Muscle layer of colon (tissue), 2 donors: Measurements from ENCODE around the gene PRR7.

Experiments
- H3K27ac ChIP-seq: one replicate; pipeline ENCODE4 v1.7.0; 2013; ENCODE audit warnings: low read depth, mild to moderate bottlenecking, low read length, moderate library complexity
- H3K27me3 ChIP-seq, 2 donors: one replicate each; pipeline ENCODE4 v1.7.0; 2013; ENCODE audit warnings: low read length in 2 of 2, mild to moderate bottlenecking in 2 of 2; ENCODE audit not compliant: insufficient read depth in 2 of 2, control insufficient read depth in 1 of 2
- H3K36me3 ChIP-seq: one replicate; pipeline ENCODE4 v1.7.0; 2013; ENCODE audit warnings: mild to moderate bottlenecking, low read length; ENCODE audit not compliant: insufficient read depth
- H3K4me1 ChIP-seq: one replicate; pipeline ENCODE4 v1.7.0; 2013; ENCODE audit warnings: mild to moderate bottlenecking, low read length; ENCODE audit not compliant: insufficient read depth
- H3K4me3 ChIP-seq, 2 donors: one replicate each; pipeline ENCODE4 v1.7.0; 2013; ENCODE audit warnings: low read length in 2 of 2, low read depth in 1 of 2, mild to moderate bottlenecking in 1 of 2, moderate library complexity in 1 of 2
- H3K9ac ChIP-seq: one replicate; pipeline ENCODE4 v1.7.0; 2013; ENCODE audit warnings: low read length
- H3K9me3 ChIP-seq: one replicate; pipeline ENCODE4 v1.7.0; 2013; ENCODE audit warnings: mild to moderate bottlenecking, low read length
- donor health status: abdominal sarcoma.
- donor health status: Adenocarcinoma of cecum.

Gene PRR7

DNA sequence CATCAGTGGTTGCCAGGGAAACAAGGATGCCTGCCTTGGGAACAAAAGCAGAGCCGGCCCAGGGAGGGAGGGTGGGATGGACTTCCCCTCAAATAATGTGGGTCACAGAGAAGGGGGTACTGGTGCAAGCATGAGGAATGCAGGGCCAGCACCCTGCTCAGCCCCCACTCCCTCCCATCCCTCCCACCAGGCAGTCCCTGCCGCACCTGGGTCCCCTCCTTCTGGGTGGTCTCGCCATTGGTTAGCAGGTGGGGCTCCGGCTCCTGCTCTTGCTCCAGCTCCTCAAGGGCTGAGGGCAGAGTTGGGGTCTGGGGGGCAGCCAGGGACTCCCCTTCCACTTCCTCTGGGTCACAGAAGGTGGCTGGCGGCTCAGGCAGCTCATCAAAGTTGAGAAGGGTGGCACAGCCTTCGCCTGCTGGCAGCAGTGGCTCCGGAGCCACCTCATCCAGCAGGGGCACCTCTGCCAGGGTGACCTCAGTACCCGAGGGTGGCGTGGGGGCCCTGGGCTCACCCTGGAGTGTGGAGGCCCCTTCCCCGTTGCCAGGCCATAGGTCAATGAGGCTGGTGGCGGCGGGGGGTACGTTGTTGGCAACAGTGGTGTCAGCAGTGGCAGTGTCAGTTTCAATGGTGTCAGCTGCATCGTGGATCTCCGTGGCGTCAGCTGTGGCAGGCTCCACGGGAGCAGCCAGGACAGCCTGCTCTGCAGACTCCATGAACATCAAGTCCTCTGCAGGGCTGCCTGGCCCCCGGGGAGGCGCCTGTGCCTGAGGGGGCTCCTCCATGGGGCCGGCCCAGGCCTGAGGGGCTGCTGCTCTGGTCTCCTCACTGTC is 11.5 kb downstream of the PRR7 start:
- H3K27ac ChIP-seq: no peak overlapping the region

DNA sequence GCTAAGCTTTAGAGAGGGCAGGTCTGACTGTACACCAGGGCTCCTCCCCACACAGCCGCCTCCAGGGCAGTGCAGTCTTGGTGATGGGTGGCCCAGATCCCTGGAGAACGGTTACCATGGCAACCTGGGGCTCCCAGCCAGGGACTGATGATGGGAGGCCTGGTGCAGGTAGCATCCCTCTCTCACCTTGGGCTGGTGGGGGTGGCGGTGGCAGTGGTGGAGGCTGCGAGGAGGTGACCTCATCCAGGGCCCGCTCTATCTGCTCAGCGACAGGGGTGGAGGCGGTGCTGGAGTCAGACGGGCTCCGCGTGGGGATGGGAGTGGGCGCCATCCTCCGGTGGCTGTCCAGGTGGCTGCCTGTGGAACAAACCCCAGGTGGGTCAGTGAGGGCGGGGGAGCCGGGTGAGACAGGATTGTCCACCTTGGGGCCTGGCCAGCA is 12.3 kb downstream of the PRR7 start:
- Histone ChIP-seq H3K4me3 (no peak overlapping the region), H3K9me3 (no peaks in the 10 kb centered on the region), H3K27ac (no peak overlapping the region), H3K9ac (no peak overlapping the region), H3K4me1 (peaks cover 14% of the 10 kb centered on the region), H3K36me3 (peaks cover 24% of the 10 kb centered on the region), H3K27me3 (no peaks in the 10 kb centered on the region)

More for the DNA sequence above, 11.5 kb downstream of the PRR7 start:
- no peak overlapping the region for H3K4me3 ChIP-seq
- no peaks in the 10 kb centered on the region for H3K9me3 ChIP-seq
- H3K27me3 ChIP-seq: peaks cover 2 to 5% of the 10 kb centered on the region in 2 donors
- H3K36me3 ChIP-seq: peaks cover 24% of the 10 kb centered on the region
- H3K9ac ChIP-seq: no peak overlapping the region
- H3K4me1 ChIP-seq: peaks cover 18% of the 10 kb centered on the region

DNA sequence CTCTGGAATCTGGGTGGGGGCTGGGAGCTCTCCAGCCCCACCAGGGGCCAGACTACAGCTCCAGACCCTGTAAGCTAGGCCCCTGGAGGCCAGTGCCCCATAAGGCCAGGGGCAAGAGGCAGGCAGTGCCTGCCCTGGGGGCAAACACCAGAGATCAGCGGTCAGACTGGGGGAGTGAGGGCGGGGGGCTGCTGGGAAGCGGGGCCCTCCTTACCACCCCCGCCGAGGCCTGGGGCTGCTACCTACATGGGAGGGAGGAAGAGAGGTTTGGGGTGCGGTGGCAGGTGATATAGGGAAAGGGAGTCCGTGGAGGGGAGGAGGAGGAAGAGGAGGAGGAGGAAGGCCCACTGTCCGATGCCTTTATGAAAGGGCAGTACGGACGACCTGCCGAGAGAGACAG is 12.7 kb downstream of the PRR7 start:
- Histone ChIP-seq H3K9me3 (no peaks in the 10 kb centered on the region), H3K27me3 (no peaks in the 10 kb centered on the region), H3K27ac (no peak overlapping the region), H3K36me3 (peaks cover 24% of the 10 kb centered on the region), H3K4me3 (no peak overlapping the region), H3K9ac (no peak overlapping the region), H3K4me1 (peaks cover 11% of the 10 kb centered on the region)

DNA sequence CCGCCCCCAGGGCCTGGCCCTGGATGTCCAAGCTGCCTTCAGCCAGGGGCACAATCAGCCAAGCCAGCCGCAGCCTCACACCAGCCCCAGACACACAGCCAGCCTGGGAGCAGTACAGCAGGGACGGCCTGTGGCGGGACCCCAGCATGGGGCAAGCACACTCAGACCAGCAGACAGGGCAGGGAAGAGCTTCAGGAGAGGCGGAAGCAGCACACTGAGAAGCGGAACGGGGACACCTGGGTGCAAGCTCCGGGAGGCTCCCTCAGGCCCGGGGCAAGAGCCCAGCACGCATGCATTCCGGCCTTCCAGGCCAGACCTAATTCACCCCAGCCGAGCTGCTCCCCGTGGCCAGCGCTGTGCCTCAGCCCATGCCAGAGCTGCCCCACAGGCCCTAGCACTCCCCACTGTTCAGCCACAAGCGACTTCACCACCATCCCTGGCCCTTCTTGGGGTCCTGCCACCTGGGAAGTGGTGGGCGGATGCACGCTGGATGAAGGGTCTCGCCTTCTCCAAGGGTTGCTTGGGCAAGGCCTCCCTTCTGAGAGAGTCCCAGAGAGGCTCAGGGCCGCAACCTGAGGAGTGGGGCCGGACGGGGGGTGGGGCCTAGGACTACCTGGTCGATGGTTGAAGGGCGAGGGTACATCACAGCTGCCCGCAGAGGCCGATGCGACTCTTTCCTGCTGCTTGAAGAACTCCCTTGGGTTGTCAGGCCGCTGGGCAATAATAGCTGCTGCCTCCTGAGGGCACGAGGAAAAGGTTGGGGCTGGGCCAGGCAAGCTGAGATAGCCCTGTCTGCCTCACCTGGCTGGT is 13.4 kb downstream of the PRR7 start:
- Histone ChIP-seq H3K9ac (no peak overlapping the region), H3K9me3 (no peaks in the 10 kb centered on the region), H3K27me3 (no peaks in the 10 kb centered on the region), H3K4me3 (no peak overlapping the region), H3K4me1 (peaks cover 11% of the 10 kb centered on the region), H3K36me3 (peaks cover 24% of the 10 kb centered on the region), H3K27ac (no peak overlapping the region)

DNA sequence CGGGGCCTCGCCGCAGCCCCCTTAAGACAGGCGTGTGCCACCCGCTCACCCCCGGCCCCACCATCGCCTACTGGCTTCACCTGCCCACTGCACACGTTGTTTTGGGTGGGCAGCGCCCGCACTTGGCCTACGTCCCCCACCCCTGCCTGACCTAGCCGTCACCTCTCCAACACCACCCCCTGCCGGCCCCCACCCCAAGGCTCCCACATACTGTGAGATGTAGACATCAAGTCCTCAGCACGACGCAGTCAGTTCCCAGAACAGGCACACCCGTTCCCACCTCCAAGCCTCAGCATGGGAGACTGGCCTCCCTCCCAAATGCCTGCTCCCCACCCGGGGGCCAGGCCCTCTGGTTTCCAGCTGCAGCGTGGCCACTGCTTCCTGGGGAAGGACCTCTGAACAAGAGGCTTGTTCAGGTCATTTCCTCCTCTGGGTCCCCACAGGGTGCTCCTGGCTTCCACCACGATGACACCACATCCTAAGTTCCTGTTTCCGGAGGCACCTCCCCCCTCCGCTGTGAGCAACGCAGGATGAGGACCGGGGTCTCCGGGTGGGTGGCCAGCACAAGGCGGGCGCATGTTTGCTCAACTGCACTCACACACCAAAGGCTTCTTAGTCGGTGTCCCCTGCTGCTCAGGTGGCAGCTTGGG is 15.5 kb downstream of the PRR7 start:
- Histone ChIP-seq H3K4me3 (no peak overlapping the region), H3K9me3 (no peaks in the 10 kb centered on the region), H3K4me1 (peaks cover 4% of the 10 kb centered on the region), H3K9ac (no peak overlapping the region), H3K27me3 (no peaks in the 10 kb centered on the region), H3K27ac (no peak overlapping the region), H3K36me3 (peaks cover 42% of the 10 kb centered on the region)

DNA sequence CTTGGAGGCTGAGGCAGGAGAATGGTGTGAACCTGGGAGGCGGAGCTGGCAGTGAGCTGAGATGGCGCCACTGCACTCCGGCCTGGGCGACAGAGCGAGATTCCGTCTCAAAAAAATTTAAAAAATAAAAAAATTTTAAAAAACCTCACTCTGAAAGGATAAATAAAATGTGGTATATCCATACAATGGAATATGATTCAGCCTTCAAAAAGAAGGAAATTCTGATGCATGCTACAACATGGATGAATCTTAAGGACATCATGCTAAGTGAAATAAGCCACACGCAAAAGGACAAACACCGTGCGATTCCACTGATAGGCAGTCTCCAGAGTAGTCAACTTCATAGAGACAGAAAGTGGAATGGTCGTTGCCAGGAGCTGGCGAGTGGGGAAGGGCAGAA is 18.4 kb downstream of the PRR7 start:
- Histone ChIP-seq H3K27ac (no peak overlapping the region), H3K27me3 (no peaks in the 10 kb centered on the region), H3K9ac (no peak overlapping the region), H3K4me1 (peaks cover 2% of the 10 kb centered on the region), H3K9me3 (no peaks in the 10 kb centered on the region), H3K36me3 (peaks cover 26% of the 10 kb centered on the region), H3K4me3 (no peak overlapping the region)

DNA sequence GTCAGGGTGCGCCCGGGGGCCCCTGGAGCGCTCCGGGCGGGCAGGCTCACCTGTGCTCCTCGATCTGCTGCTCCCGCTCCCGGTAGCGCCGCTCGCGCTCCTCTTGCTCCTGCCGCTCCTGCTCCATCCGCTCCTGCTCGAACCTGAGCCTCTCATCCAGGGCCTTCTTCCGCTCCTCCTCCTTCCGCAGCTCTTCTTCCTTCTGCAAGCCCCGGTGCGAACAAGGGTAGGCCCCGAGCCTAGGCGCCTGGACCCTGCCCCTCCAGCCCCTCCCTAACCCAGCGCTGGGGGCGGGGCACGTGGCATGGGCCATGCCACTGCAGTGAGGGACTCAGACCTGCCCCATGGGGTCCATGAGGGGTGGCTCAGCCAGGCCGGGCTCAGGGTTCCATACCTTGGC is 20.2 kb downstream of the PRR7 start:
- no peaks in the 10 kb centered on the region for H3K9me3 ChIP-seq
- H3K36me3 ChIP-seq: peaks cover 22% of the 10 kb centered on the region
- no peaks in the 10 kb centered on the region for H3K27me3 ChIP-seq
- no peak overlapping the region for H3K9ac ChIP-seq
- H3K27ac ChIP-seq: no peak overlapping the region
- no peak overlapping the region for H3K4me3 ChIP-seq
- H3K4me1 ChIP-seq: peaks cover 20% of the 10 kb centered on the region

DNA sequence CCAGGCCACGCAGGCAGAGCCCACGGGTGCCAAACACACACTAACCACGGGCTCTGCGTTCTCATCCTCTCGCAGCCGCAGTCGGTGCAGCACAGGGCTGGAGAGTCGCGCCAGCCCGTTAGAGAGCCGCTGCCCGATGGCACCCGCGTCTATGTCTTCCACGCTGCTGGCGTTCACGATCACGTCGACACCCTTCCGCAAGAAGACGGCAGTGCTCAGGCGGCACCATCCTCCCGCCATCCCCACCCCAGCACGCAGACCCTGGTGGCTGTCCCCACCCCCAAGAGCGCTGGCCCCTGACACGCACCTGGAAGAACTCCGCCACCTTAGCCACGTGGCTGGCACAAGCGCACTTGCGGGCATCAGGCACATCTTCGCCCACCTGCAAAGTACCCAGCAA is 20.8 kb downstream of the PRR7 start:
- H3K27ac ChIP-seq: no peak overlapping the region
- H3K4me3 ChIP-seq: no peak overlapping the region
- no peaks in the 10 kb centered on the region for H3K27me3 ChIP-seq
- no peaks in the 10 kb centered on the region for H3K9me3 ChIP-seq
- peaks cover 24% of the 10 kb centered on the region for H3K4me1 ChIP-seq
- no peak overlapping the region for H3K9ac ChIP-seq
- peaks cover 22% of the 10 kb centered on the region for H3K36me3 ChIP-seq

DNA sequence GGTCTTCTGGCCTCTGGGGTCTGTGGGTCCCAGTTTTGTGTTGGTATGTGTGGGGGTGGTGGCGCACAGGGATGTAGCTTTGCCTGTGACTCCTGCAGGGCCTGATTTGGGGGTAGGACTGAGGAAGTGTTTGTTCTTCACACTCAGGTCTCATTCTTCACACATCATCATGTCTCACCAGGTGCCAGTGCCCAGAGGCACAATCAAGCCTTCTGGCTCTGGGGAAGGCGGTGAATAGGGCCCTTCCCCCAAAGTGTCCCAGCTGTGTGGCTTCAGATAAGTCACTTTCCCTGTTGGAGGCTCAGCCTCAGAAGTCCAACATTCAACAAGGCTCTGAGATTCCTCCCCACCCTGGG is 21.7 kb downstream of the PRR7 start:
- no peak overlapping the region for H3K4me3 ChIP-seq
- H3K9ac ChIP-seq: no peak overlapping the region
- H3K27ac ChIP-seq: peak overlapping the region; percentile 32
- peaks cover 22% of the 10 kb centered on the region for H3K36me3 ChIP-seq
- H3K27me3 ChIP-seq: no peaks in the 10 kb centered on the region
- H3K4me1 ChIP-seq: peaks cover 24% of the 10 kb centered on the region
- H3K9me3 ChIP-seq: no peaks in the 10 kb centered on the region

DNA sequence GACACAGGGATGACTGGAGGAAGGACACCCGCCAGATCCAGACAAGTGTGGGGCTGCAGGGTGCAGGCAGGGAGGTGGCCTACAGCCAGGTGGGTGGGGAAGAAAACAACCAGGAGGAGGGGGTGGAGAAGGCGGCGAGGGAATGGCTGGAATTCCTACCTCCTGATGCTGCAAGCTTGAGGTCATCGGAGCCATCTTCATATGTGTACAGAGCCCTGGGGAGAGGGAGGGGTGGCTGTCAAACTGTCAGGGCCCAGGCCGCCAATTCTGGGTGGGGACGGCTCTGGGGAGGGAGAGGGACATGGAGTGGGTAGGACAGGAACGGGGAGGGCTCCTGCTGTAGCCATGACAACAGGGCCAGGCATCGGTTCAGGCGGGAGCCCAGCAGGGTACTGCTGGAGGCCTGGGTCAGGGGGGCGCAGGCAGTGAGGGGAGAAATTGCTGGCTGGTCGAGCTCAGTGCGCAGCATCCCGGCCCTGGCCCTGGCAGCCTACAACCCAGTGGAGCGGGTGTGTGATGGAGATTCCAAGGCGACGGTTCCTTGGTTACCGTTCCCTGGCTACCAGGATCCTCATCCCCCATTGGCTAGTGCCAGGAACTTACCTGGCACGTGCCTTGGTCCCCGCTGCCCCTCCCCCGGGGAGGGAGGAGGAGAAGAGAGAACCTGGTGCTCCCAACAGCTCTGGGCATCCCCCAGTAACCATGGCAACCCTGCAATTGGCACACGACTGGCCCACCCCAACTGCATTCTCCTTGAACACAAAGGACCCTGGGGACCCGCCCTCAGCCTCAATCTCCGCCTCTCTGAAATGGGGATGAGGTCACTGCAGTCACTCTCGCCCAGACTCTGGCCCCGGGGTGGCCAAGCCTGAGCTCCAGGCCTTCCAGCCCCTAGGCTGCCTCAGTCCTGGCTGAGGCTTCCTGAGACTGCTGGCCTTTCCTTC is 22.3 kb downstream of the PRR7 start:
- H3K4me1 ChIP-seq: peaks cover 25% of the 10 kb centered on the region
- no peak overlapping the region for H3K9ac ChIP-seq
- no peaks in the 10 kb centered on the region for H3K9me3 ChIP-seq
- H3K36me3 ChIP-seq: peaks cover 22% of the 10 kb centered on the region
- no peaks in the 10 kb centered on the region for H3K27me3 ChIP-seq
- H3K27ac ChIP-seq: no peak overlapping the region
- no peak overlapping the region for H3K4me3 ChIP-seq
